Renal cortical epithelial cell (primary cell): ENCODE data around the gene PRKCZ. TPM values are rescaled to one million over a fixed set of nuclear protein-coding genes. Genes with fewer than 3 reads are reported as not detected.

Source experiments
- DNase-seq: peaks from one replicate; pipeline ENCODE4 v3.0.0-alpha.2; 2011; ENCODE audit warnings: low read depth
- total RNA-seq: library from RNA; depleted of rRNA; stranded (reverse); fragments of >200 nt; gene quantifications from 2 replicates; pipeline ENCODE4 v1.2.3, GENCODE V29; 2014

Gene PRKCZ
- total RNA-seq, 1 donor from 2014 or later: 34.6 TPM

DNA sequence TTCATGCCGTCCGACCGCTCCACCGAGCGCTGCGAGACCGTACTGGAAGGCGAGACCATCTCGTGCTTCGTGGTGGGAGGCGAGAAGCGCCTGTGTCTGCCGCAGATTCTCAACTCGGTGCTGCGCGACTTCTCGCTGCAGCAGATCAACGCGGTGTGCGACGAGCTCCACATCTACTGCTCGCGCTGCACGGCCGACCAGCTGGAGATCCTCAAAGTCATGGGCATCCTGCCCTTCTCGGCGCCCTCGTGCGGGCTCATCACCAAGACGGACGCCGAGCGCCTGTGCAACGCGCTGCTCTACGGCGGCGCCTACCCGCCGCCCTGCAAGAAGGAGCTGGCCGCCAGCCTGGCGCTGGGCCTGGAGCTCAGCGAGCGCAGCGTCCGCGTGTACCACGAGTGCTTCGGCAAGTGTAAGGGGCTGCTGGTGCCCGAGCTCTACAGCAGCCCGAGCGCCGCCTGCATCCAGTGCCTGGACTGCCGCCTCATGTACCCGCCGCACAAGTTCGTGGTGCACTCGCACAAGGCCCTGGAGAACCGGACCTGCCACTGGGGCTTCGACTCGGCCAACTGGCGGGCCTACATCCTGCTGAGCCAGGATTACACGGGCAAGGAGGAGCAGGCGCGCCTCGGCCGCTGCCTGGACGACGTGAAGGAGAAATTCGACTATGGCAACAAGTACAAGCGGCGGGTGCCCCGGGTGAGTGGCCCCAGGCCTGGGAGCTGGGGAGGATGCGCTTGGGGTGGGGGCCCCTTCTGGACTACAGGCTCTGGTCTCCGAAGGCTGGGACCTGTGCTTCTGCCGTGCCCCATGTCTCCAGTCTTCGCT is 179.0 kb downstream of the PRKCZ start:
- DNase-seq: no peak

DNA sequence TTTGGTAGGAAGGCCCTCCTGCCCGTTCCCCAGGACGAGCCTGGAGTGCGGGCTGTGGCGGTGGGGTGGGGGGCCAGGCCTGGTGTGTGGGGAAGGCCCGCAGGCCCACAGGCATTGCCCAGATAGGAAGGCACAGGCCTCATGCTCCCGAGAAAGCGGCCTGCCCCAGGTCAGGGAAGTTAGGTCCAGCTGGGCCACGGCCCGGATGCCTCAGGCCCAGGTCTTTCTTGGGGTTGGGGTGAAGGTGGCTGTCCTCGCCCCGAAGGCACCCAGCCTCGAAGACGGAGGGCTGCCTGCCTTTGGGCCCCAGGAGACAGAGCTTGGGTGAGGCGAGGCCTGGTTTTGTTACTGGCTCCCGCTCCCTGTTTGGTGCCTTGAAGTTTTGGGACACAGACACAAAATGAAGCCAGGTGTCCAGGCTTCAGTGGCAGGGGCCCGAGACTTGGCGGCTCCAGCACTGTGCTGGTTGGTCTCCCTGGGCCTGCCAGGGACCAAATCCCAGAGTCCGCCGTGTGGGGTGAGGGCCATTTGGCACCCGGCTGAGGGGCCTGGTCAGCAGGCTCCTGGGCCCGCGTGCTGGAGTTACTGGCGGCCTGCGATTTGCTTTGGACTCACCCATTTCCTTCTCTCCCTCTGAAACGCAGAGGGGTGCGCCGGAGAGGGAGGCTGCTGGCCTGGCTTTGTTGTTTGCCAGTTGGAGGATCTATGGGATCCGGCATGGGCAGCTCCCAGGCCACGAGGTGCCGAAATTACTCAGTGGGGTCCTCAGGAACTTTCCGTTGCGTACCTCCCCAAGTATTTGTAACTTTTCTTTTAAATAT is 179.9 kb downstream of the PRKCZ start:
- no peak for DNase-seq

- DNase-seq: no peak
Measured at GRCh38 chr1:2230781-2231531, 180.7 kb downstream of the PRKCZ start.

DNA sequence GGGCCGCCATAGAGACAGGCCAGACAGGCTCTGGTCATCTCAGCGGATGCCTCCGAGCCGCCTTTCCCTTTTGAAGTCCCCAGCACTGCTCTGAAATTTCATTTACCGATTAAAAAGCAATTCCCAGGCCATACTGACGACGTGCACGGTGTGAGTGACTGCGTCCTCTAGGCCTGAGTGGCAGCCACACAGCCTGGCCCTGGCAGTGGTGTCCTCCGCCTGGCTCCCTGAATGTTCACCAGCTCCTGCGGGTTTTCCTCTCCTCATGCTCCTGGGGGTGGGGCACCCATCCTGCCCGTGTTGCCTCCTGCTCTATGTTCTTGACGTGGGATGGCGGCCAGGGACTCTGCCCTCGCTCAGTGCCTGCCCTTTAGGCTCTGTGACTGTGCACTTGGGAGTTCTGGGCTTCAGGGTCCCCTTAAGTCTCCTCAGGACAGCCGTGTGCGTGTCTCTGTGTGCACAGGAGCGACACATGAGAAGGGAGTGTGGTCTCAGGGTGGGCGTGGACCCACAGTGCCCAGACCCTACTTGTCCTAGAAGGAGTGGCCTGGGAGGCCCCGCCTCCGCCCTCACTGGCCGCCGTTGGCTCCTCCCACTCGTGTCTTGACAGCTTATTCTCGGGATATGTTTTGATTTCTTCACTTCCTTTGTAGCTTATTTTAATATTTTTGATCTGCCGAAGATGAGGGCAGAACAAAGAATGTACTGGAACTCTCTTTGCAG is 181.5 kb downstream of the PRKCZ start:
- DNase-seq: peak; percentile 41

DNA sequence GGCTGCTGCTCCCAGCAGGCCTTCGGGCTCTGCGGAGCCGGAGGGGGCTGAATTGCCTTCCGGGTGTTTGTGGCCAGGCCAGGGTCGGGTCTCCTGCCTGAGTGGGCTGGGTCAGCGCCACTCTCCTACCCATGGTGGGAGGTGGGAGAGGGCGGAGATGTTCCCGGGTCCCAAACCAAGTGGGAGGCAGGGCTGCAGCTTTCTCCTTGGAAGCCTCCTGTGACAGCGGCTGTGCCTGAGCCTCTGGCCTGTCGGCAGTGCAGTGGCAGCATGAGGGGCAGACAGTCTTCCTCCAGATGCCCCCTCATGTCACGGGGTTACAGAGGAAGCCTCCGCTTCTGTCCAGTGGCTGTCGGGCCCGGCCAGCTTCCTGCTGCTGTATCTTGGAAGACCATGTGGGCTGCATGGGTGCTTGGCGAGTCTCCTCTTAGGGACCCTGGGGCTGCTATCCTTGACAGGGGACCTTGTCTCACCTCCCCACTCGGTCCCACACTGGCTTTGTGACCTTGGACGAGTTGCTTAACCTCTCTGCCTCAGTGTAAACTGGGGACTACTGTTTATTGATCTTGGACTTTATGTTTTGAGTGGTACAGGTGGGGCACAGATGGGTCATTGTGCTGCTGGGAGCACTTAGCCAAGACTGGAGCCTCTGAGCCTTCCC is 182.2 kb downstream of the PRKCZ start:
- no peak for DNase-seq

DNA sequence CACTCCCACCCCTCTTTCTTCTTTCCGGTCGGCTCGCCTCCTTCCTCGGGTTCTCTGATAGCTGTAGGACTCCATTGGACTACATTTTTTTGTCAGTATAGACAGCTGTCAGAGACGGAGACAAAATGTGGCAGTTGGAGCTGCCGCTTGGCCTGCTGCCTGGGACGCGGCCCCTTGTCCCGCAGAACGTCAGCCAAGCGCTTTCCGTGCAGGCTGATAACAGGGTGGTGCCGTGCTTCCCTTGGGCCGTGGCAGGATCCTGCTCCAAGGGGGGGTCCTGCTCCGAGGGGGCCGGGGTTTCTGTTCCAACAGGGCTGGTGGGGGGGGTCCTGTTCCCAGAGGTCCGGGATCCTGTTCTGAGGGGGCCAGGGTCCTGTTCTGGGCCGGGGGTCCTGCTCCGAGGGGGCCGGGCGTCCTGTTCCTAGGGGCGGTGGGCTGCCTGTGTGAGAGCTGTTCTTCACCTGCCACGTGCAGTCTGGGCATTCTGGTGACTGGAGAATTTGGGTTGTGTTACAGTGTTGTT is 182.8 kb downstream of the PRKCZ start:
- no peak for DNase-seq

- no peak for DNase-seq
Measured at GRCh38 chr1:2233468-2233867, 183.3 kb downstream of the PRKCZ start.

DNA sequence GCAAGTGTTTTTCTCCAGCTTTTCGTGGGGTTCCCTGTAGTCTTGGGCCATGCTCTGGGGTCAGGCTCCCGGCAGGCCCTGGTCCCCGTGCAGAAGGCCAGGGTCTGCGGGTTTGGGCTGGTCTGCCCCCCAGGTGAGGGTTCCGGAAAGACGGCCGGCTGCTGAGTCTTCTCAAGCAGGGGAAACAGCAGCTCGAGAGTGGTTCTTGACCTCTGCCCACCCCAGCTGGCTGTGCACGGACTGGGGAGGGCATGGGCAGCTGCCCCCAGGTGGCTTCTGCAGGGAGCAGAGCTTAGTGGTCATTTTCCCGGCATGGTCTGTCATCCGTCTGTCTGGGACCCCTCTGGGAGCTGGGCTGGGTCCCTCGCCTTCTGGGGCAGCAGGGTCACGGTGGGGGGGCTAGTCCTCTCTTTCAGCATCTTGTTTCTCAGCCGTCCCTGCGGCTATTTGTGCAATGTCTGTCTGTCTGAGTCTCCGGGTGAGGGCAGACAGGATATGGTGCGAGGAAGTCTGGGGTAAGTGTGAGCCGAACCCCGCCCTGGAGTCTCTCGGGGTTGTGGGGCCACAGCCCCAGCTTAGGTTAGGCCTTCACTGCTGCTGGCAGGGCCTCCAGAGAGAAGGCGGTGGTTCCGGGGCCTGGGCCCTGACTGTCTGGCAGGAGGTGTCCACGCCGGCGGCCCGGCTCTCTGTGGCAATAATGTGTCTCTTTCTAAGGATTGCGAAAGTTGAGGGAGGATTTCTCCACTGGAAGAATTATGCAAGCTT is 184.0 kb downstream of the PRKCZ start:
- DNase-seq: peak; percentile 82

- no peak for DNase-seq
Measured at GRCh38 chr1:2234762-2235113, 184.5 kb downstream of the PRKCZ start.

Other genes with a start within 250 kb of the PRKCZ start
- gene GNB1, start 159.3 kb upstream of the PRKCZ start, total RNA-seq: 109 and 209 TPM in 2 replicates
- gene CALML6, start 135.2 kb upstream of the PRKCZ start, total RNA-seq: 0.05 TPM in 1 of 2 replicates, not detected in the other
- 0.35 TPM in 1 of 2 replicates, not detected in the other for gene TMEM52, start 131.1 kb upstream of the PRKCZ start, total RNA-seq
- not detected in 2 replicates for gene CFAP74, start 46.6 kb upstream of the PRKCZ start, total RNA-seq
- gene GABRD, start 31.1 kb upstream of the PRKCZ start, total RNA-seq: not detected in 2 replicates
- gene FAAP20, start 144.4 kb downstream of the PRKCZ start, total RNA-seq: 12.0 and 23.4 TPM in 2 replicates
- gene SKI, start 177.9 kb downstream of the PRKCZ start, total RNA-seq: 9.0 and 34.8 TPM in 2 replicates